Stimulated activated CD8-positive, alpha-beta memory T cell treated with anti-CD3 and anti-CD28 coated beads, Interleukin-4, amount 100 ng/mL, for 4 hours (primary cell): Measurements from ENCODE around the gene CHST13.

Source experiments
- DNase-seq, 2 donors: peaks; one replicate each; pipeline ENCODE4 v3.0.0-alpha.2; 2020; ENCODE audit warnings: low read depth in 2 of 2, low spot score in 1 of 2

The CHST13 gene

GRCh38 chr3:126487151-126487771 is 36.7 kb upstream of the CHST13 start:
- DNase-seq, result no peak

GRCh38 chr3:126488185-126488584 is 35.8 kb upstream of the CHST13 start:
- DNase-seq, result no peak

GRCh38 chr3:126488886-126489569 is 34.9 kb upstream of the CHST13 start:
- no peak for DNase-seq

GRCh38 chr3:126490619-126491018 is 33.3 kb upstream of the CHST13 start:
- DNase-seq, result no peak

- DNase-seq, result no peak
These were observed 32.5 kb upstream of the CHST13 start for GRCh38 chr3:126491221-126492013.

- no peak for DNase-seq
These were observed 30.9 kb upstream of the CHST13 start for GRCh38 chr3:126493051-126493450.

- DNase-seq, result no peak
These were observed 30.2 kb upstream of the CHST13 start for GRCh38 chr3:126493739-126494138.

GRCh38 chr3:126494204-126494969 is 29.6 kb upstream of the CHST13 start:
- no peak for DNase-seq

- no peak for DNase-seq
These were observed 29.1 kb upstream of the CHST13 start for GRCh38 chr3:126494970-126495230.

- no peak for DNase-seq
These were observed 28.2 kb upstream of the CHST13 start for GRCh38 chr3:126495786-126496185.

- DNase-seq, result no peak
These were observed 26.8 kb upstream of the CHST13 start for GRCh38 chr3:126496894-126497850.

GRCh38 chr3:126497956-126498355 is 26.0 kb upstream of the CHST13 start:
- DNase-seq, result no peak

- no peak for DNase-seq
These were observed 25.5 kb upstream of the CHST13 start for GRCh38 chr3:126498461-126498860.

- no peak for DNase-seq
These were observed 25.0 kb upstream of the CHST13 start for GRCh38 chr3:126498929-126499328.

GRCh38 chr3:126499401-126499800 is 24.6 kb upstream of the CHST13 start:
- no peak for DNase-seq

- DNase-seq, result no peak
These were observed 23.9 kb upstream of the CHST13 start for GRCh38 chr3:126500016-126500415.

- no peak for DNase-seq
These were observed 22.9 kb upstream of the CHST13 start for GRCh38 chr3:126501054-126501453.

GRCh38 chr3:126501736-126502135 is 22.2 kb upstream of the CHST13 start:
- DNase-seq, result no peak

- DNase-seq, result no peak
These were observed 21.3 kb upstream of the CHST13 start for GRCh38 chr3:126502656-126503055.

GRCh38 chr3:126503701-126504100 is 20.3 kb upstream of the CHST13 start:
- no peak for DNase-seq

- DNase-seq, result no peak
These were observed 16.1 kb upstream of the CHST13 start for GRCh38 chr3:126507886-126508285.
